ENCODE results near the gene CTBP1.

Gene CTBP1

GRCh38 chr4:1164444-1164843 is 84.5 kb downstream of the CTBP1 start:
- DNase-seq (ENCODE audit: low read depth in 1 of 2, low spot score in 1 of 2): no peak

DNA sequence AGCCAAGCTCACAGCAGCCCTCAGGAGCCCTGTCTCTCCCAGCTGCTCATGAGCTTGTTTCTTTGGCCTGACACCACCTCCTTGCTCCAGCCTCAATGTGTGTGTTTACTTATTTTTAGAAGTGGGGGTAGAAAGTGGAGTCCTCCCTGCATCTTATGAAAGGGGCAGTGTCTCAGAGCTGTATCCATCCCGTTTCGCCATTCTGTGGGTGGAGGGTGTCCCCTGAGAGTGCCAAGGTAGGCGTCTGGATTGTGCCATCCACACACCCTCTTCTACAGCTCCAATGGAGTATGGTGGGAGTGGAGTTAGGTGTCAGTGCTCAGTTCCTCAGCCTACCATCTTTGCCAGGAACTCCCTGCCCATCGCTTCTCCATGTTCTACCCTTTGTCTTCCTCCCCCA is 84.9 kb downstream of the CTBP1 start:
- no peak for DNase-seq (ENCODE audit: low read depth in 1 of 2, low spot score in 1 of 2)

Data from activated T-helper 1 cell treated with anti-CD3 and anti-CD28 coated beads, Interleukin-2, amount 50 U/mL, for 16 hours (primary cell).